GM18502 (cell line): ENCODE data around the gene GPS1.

Experiments used
- ATAC-seq: cut with Tn5 transposase; IDR thresholded peaks from one replicate; pipeline ENCODE4 v1.9.1; 2021; ENCODE audit warnings: mild to moderate bottlenecking; ENCODE audit not compliant: unreplicated experiment, poor library complexity

Gene GPS1

GRCh38 chr17:82039695-82040299 is 11.9 kb upstream of the GPS1 start:
- no peak for ATAC-seq

- ATAC-seq = no peak
These were observed 10.4 kb upstream of the GPS1 start for GRCh38 chr17:82041144-82041814.

- no peak for ATAC-seq
These were observed 9.0 kb upstream of the GPS1 start for GRCh38 chr17:82042649-82043048.

- no peak for ATAC-seq
These were observed 8.2 kb upstream of the GPS1 start for GRCh38 chr17:82043507-82043906.

GRCh38 chr17:82045936-82046484 is 5.7 kb upstream of the GPS1 start:
- ATAC-seq = no peak

- ATAC-seq = no peak
These were observed 4.8 kb upstream of the GPS1 start for GRCh38 chr17:82046903-82047302.

- ATAC-seq = no peak
These were observed 4.3 kb upstream of the GPS1 start for GRCh38 chr17:82047379-82047778.

GRCh38 chr17:82047914-82048570 is 3.7 kb upstream of the GPS1 start:
- no peak for ATAC-seq

- ATAC-seq = no peak
These were observed 3.1 kb upstream of the GPS1 start for GRCh38 chr17:82048571-82048971.

- ATAC-seq = no peak
These were observed 2.6 kb upstream of the GPS1 start for GRCh38 chr17:82049106-82049505.

GRCh38 chr17:82049521-82049971 is 2.2 kb upstream of the GPS1 start:
- no peak for ATAC-seq

- ATAC-seq = no peak
These were observed 1.4 kb upstream of the GPS1 start for GRCh38 chr17:82050152-82050760.

- ATAC-seq = no peak
These were observed 697 bp upstream of the GPS1 start for GRCh38 chr17:82050761-82051641.

GRCh38 chr17:82052638-82053059 is 951 bp downstream of the GPS1 start:
- no peak for ATAC-seq

- no peak for ATAC-seq
These were observed 1.4 kb downstream of the GPS1 start for GRCh38 chr17:82053130-82053529.

GRCh38 chr17:82053556-82054263 is 2.0 kb downstream of the GPS1 start:
- ATAC-seq = no peak

- ATAC-seq = no peak
These were observed 2.8 kb downstream of the GPS1 start for GRCh38 chr17:82054351-82055022.

- ATAC-seq = no peak
These were observed 3.6 kb downstream of the GPS1 start for GRCh38 chr17:82055023-82055964.
